GM12865 (cell line): ENCODE results near the gene MYO1B.
A peak's percentile ranks its signal among the peaks of the same experiment; 100 is the strongest.

Experiments
- DNase-seq: peaks from one replicate; pipeline ENCODE4 v3.0.0; 2010; ENCODE audit warnings: low read depth
- H3K4me3 ChIP-seq: 2 replicates; pipeline ENCODE4 v1.5.1; 2011; ENCODE audit warnings: mild to moderate bottlenecking, low read depth, low read length, control low read depth
- TF ChIP-seq, protein P1 (sequence below): IDR thresholded peaks from 2 replicates; pipeline ENCODE4 v1.5.1; 2011; ENCODE audit warnings: low read length, control low read depth, low read depth, inconsistent platforms; ENCODE audit not compliant: insufficient read depth; ENCODE audit errors: missing control alignments

The MYO1B gene

DNA sequence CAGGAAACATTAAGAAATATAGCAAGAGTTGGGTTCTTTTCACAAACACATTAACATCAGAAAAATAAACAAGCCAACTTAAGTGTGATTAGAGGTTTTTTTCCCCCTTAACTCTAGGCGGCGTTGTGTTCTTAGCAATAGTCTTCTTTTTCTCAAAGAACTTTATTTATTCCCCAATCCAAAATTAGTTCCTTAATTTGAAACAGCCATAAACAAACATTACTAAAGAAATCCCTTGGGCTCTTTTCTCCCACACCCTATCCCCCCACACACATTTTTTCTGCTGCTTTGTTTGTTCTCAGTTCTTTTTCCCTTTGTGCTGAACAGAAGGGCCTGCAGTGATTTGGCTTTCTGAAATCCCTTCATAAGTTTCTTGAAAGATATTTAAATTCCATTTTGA, 13.2 kb upstream of the MYO1B start:
- TF ChIP-seq, protein P1, sequence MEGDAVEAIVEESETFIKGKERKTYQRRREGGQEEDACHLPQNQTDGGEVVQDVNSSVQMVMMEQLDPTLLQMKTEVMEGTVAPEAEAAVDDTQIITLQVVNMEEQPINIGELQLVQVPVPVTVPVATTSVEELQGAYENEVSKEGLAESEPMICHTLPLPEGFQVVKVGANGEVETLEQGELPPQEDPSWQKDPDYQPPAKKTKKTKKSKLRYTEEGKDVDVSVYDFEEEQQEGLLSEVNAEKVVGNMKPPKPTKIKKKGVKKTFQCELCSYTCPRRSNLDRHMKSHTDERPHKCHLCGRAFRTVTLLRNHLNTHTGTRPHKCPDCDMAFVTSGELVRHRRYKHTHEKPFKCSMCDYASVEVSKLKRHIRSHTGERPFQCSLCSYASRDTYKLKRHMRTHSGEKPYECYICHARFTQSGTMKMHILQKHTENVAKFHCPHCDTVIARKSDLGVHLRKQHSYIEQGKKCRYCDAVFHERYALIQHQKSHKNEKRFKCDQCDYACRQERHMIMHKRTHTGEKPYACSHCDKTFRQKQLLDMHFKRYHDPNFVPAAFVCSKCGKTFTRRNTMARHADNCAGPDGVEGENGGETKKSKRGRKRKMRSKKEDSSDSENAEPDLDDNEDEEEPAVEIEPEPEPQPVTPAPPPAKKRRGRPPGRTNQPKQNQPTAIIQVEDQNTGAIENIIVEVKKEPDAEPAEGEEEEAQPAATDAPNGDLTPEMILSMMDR: peak; percentile 20
- no peak for DNase-seq
- no peak overlapping the region for H3K4me3 ChIP-seq

DNA sequence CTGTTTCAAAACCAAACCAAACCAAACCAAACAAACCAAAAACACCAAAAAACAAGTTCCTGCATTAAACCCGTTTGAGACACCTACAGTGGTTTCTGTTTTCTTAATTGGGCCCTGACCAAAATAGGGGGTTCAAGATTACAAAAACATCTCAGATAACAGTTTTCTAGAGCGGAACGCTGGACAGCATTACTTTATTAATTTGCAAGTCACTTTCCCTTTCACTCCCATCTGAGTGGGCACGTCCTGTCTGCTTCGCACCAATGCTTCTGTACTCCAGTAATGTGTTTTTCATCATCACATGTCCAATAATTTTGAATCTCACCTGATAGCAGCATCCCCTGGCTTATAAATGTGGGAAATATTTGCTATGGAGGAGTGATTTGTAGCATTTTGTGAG, 11.7 kb upstream of the MYO1B start:
- DNase-seq: peak; percentile 13
- TF ChIP-seq, protein P1: no peak
- no peak overlapping the region for H3K4me3 ChIP-seq

DNA sequence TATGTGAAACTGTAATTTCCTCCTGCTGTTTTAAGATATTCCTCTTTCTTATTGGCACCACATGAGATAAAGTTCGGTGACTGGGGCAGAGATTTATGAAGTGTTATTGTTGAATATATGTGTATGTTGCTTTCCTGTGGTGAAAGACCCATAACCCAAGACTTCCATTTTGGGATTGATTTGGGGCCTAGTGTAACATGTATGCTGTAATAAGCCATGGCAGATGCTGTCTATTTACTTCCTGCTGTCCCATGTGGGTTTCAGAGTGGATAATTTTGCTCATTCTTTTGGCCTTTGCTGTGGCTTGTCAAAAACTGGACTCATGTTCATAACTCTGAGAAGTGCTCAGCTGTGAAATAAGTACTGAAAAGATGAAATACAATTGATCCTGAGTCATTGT, 10.8 kb upstream of the MYO1B start:
- TF ChIP-seq, protein P1: no peak
- DNase-seq: no peak
- H3K4me3 ChIP-seq: no peak overlapping the region

GRCh38 chr2:191240871-191241270, 4.3 kb upstream of the MYO1B start:
- TF ChIP-seq, protein P1: no peak
- DNase-seq: no peak
- H3K4me3 ChIP-seq: no peak overlapping the region

- H3K4me3 ChIP-seq: no peak overlapping the region
- TF ChIP-seq, protein P1: no peak
- no peak for DNase-seq
Observed at GRCh38 chr2:191241418-191241817, 3.8 kb upstream of the MYO1B start.

GRCh38 chr2:191243154-191243553, 2.0 kb upstream of the MYO1B start:
- TF ChIP-seq, protein P1: no peak
- no peak overlapping the region for H3K4me3 ChIP-seq
- DNase-seq: peak; percentile 30

- no peak overlapping the region for H3K4me3 ChIP-seq
- TF ChIP-seq, protein P1: no peak
- no peak for DNase-seq
Observed at GRCh38 chr2:191244350-191244749, 854 bp upstream of the MYO1B start.
